NCI-H2171 (cell line): Measurements from ENCODE around the gene RTBDN.
"Not testable (repeated sequence)": the region's sequence is repeated elsewhere in the genome, so short reads cannot be mapped to it uniquely, and the experiment has no call there.

Experiments
- DNase-seq: peaks from one replicate; lab custom pipeline; 2025; lab: John Stamatoyannopoulos, UW

Gene RTBDN

DNA sequence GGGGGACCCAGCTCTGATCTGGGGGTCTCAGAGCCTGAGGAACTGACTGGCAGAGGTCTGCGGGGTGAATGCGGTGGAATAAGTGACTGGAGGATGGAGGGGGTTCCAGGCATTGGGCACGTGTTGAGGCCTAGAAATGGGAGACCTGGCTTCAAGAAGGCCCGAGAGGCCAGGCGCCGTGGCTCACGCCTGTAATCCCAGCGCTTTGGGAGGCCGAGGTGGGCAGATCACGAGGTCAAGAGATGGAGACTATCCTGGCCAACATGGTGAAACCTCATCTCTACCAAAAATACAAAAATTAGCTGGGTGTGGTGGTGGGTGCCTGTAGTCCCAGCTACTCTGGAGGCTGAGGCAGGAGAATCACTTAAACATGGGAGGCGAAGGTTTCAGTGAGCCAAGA lies 16.6 kb downstream of the RTBDN start:
- DNase-seq, result not testable (repeated sequence)

DNA sequence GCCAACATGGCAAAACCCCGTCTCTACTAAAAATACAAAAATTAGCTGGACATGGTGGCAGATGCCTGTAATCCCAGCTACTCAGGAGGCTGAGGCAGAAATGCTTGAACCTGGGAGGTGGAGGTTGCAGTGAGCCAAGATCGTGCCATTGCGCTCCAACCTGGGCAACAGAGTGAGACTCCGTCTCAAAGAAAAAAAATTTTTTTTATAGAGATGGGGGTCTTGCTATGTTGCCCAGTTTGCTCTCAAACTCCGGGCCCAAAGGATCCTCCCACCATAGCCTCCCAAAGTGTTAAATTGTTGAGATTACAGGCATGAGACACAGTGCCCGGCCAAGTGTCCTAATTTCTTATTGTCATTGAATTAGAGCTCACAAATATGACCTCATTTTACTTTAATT lies 17.2 kb downstream of the RTBDN start:
- not testable (repeated sequence) for DNase-seq

DNA sequence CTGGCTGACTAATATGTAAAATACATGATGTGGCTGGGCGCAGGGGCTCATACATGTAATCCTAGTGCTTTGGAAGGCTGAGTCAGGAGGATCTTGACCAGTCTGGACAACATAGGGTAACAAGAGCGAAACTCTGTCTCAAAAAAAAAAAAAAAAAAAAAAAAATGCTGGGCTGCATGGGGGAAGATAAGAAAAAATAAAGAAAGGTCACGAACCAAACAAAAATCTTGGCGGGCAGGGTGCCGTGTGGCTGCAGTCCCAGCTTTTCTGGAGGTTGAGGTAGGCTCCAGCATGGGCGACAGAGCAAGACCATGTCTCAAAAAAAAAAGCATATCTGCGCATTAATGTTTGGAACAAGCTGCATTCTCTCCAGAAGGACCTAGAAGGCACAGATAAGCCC lies 19.3 kb downstream of the RTBDN start:
- no peak for DNase-seq

DNA sequence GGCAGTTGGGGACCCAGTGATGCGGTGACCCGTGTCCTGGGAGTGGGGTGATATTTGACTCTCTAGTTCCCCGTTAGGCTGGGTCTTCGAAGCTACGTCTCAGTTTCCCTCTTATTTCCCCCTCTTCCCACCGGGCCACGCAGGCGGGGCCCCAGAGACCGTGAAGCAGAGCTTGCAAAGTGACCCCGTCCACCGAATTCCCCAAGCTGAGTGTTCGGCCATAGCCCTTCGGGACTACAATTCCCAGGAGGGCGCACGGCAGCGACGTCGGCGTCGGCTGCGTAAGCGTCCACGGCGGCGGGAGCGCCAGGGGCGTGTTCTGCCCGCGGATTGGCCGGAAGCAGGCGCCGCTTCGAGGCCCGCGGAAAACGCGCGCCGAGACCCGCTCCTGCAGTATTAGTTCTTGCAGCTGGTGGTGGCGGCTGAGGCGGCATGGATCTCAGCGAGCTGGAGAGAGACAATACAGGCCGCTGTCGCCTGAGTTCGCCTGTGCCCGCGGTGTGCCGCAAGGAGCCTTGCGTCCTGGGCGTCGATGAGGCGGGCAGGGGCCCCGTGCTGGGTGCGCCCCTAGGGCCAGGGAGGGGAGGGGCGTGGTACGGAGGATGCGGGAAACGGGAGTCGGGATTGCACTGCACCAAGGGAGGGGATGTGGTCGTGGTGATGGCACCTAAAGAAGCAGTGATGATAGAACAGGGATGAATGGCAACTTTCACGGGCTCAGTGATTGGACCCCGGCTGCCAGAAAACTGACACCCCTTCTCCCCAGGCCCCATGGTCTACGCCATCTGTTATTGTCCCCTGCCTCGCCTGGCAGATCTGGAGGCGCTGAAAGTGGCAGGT lies 27.9 kb downstream of the RTBDN start, which contains the start of gene RNASEH2A:
TSS of gene RNASEH2A (plus strand) at position 343 of the 840 bp plus-strand sequence. CDS start at position 433, 90 bp downstream.
- DNase-seq, result peak; percentile 95

DNA sequence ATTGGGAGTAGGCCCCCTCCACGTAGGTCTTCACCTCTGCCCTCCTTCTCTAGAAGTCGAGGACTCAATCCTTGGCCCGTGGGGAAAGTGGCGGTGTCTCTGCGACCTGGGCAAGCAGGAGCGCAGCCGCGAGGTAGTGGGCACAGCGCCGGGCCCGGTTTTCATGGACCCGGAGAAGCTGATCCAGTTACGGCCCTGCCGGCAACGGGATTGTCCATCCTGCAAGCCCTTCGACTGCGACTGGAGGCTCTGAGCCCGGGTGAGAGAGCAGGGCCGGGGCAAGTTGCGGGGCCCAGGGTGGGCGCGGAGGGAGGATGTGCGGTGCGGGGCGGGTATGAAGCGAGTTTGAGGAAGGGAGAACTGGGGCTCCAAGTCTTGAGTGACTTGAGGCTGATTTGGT lies 30.3 kb downstream of the RTBDN start:
- no peak for DNase-seq

DNA sequence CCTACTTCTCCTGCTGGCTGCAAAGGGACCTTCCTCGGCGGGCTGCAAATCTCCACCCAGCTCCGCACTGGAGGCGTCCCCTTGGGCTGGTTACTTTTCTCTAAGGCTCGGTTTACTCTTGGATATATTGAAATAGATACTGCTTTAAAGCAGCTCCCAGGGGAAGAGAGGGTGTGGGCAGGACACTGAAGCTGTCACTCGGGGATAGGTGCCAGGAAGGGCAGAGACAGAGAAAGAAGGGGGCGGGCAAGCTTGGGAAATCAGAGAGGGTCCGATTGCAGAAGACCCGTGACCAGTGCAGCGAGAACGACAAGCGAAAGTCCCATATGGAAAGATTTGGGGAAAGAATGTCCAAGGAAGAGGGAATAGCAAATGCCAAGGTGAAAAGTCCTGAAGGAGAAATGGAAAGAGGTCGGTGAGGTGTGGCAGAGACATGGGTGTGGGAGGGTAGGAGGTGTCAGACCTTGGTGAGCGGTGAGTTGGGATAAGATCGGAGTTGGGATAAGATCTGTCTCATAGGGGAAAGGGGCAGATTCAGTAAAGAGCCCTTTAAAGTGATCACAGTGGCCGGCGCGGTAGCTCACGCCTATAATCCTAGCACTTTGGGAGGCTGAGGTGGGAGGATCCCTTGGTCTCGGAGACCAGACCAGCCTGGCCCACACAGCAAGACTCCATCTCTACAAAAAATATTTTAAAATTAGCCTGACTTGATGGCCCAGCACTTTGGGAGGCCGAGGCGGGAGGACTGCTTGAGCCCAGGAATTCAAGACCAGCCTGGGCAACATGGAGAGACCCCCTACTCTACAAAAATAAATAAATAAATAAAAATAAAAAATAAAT lies 31.9 kb downstream of the RTBDN start:
- peak; percentile 55 for DNase-seq

DNA sequence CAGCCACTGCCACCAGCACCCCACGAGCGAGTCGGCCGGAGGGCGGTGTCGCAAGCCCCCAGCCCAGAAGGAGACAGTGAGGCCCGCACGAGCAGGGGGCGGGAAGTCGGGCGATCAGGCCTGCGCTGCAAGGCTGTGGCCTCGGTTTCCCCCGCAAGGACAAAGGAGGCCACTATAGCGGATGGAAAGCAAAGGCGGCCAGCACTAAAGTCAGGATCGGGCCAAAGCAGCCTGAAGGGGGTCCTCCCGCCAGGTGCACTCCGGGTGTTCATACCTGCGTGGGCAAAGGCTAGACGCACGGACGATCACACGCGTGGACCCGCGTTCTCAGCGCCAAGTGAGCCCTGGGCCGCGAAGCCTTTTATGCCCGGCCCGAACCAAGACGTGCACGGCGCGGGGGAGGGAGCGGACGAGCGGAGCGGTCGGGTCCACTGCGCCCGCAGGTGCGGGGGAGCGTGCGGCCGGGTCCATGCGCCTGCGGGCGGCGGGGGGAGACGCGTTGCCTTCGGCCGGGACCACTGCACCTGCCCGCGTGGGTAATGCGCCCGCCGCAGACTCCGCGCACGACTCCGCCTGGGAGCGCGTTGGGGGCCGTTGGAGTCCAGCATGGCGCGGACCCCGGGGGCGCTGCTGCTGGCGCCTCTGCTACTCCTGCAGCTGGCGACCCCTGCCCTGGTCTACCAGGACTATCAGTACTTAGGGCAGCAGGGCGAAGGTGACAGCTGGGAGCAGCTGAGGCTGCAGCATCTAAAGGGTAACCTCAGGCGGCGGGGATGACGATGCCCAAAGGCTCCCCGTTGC lies 32.7 kb downstream of the RTBDN start, which contains the start of the genes PRDX2 and THSD8:
TSS of gene PRDX2 (minus strand) at position 335 of the 801 bp plus-strand sequence. CDS start 539 bp downstream, outside the sequence.
TSS of gene THSD8 (plus strand) at position 604 of the 801 bp plus-strand sequence. CDS start at position 607, 3 bp downstream.
- DNase-seq, result peak; percentile 64

DNA sequence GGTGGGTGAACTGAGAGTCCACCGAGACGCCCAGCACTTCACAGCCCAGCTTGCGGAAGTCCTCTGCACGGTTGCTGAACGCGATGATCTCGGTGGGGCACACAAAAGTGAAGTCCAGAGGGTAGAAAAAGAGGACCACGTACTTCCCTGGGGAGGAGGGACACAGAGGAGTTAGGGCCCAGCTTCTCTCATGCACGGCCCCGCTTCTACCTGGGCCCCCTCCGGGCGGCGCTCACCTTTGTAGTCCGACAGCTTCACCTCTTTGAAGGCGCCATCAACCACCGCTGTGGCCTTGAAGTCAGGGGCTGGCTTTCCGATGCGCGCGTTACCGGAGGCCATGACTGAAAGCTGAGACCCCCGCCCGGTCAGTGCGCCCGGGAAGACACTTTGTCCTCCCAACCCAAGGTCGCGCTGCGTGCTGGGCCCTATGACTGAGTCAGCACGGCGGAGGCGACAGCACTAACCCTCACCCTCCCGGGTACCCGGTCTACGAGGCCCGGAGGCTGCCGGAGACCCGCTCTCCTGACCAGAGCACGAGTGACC lies 33.4 kb downstream of the RTBDN start:
- DNase-seq, result no peak

DNA sequence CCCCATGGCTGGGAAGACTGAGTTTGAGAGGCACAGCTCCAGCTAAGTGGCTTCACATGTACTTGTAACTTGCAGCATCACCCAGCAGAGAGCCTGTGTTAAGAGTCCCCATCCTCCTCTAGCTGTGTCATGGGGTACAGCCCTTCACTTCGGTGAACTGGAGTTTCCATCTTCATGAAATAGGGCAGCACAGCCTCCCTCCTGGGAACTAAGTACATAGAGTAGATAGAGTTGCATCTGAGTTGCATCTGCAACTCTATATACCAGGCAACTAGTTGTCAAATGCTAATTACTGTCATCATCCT lies 34.0 kb downstream of the RTBDN start:
- DNase-seq, result no peak

DNA sequence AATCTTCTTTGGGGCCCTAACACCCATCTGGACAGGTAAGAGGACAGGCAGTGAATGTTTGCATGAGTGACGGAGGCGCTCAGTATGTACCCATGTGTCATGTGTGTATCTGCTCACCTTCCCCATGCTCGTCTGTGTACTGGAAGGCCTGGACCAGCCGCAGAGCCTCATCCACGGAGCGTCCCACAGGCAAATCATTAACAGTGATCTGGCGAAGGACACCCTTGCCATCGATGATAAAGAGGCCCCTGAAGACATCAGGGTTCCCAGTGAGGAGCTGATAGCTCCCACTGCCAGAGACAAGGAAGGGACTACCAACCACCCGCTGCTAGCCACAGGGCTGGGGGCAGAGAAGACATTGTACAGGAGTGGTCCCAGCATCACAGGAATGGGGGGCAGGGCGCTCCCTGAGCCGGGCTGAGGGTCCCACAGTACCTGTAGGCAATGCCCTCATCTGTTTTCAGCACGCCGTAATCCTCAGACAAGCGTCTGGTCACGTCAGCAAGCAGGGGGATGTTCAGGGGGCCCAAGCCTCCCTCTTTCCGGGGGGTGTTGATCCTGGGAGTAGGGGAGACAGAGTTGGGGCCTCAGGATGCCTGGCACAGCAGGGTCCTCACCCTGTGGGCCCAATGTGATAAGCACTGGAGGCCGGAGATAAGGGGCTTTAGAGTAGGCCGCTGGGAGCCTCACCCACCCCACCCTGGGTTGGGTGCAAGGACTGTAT lies 34.5 kb downstream of the RTBDN start:
- DNase-seq, result no peak

DNA sequence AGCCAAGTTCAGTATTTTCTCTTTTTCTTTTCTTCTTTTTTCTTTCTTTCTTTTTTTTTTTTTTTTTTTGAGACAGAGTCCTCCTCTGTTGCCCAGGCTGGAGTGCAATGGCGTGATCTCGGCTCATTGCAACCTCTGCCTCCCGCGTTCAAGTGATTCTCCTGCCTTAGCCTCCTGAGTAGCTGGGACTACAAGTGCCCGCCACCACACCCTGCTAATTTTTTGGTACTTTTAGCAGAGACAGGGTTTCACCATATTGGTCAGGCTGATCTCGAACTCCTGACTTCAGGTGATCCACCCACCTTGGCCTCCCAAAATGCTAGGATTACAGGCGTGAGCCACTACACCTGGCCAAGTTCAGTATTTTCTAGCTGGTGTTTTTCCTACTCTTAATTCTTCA lies 36.8 kb downstream of the RTBDN start:
- not testable (repeated sequence) for DNase-seq

DNA sequence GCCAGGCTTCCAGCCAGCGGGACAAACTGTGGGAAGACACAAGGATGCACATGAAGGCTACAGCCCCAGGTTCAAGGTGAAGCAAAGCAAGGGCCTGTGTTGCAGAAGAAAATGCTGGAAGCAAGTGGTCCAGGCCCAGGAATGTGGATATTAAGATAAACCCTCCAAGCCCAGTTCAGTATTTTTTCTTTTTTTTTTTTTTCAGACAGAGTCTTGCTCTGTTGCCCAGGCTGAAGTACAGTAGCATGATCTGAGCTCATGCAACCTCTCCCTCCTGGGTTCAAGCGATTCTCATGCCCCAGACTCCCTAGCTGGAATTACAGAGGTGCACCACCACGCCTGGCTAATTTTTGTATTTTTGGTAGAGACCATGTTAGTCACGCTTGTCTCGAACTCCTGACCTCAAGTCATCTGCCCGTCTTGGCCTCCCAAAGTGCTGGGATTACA lies 37.2 kb downstream of the RTBDN start:
- DNase-seq, result no peak

DNA sequence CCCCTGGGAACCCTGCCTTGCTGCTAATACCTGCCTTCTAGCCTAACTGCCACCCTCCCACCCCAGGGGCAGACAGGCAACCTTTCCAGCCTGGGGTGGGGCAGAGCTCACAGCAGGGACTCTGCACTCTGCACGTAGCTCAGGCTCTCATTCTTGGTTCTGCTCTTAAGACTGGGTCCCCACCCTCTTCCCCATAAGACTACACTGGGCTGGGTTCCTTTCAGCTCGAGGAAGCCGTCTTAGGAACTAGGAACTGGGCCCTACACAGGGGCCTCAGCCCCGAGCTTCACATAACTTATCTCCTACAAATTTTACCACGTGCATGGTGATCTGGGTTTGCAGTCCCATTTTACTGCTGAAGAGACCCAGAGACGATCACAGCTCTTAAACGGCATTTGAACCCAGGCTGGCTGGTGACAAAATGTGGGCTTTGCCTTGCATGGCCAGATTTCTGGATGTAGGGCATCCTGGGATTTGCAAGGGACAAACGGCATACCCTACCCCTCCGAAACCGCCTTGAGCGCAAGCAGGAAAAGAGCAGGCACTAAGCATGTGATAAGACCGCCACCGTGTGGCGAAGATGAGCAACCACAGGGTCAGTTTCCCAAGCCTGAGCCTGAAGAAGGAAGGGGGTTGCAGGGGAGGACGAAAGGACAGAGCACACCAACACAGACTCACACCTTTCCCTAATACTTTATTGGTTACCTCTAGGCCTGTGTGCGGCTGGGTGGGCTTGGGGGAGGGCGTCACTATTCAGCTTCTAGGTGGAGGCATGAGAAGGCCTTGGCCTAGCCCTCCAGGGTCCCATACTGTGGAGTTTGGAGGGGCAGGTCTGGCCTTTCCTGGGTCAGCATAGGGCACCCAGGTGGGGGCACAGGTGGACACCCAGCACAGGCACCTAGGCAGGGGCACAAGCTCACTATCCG lies 38.0 kb downstream of the RTBDN start:
- peak; percentile 74 for DNase-seq

DNA sequence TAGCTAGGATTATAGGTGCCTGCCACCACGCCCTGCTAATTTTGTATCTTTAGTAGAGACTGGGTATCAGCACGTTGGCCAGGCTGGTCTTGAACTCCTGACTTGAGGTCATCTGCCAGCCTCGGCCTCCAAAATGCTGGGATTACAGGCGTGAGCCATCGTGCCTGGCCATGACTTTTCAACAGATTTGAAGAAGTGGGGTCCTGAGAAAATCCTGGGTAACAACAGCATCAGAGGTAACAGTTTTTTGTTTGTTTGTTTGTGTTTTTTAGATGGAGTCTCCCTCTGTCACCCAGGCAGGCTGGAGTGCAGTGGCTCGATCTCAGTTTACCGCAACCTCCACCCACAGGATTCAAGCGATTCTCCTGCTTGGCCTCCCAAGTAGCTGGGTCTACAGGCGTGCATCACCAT lies 39.4 kb downstream of the RTBDN start:
- no peak for DNase-seq

DNA sequence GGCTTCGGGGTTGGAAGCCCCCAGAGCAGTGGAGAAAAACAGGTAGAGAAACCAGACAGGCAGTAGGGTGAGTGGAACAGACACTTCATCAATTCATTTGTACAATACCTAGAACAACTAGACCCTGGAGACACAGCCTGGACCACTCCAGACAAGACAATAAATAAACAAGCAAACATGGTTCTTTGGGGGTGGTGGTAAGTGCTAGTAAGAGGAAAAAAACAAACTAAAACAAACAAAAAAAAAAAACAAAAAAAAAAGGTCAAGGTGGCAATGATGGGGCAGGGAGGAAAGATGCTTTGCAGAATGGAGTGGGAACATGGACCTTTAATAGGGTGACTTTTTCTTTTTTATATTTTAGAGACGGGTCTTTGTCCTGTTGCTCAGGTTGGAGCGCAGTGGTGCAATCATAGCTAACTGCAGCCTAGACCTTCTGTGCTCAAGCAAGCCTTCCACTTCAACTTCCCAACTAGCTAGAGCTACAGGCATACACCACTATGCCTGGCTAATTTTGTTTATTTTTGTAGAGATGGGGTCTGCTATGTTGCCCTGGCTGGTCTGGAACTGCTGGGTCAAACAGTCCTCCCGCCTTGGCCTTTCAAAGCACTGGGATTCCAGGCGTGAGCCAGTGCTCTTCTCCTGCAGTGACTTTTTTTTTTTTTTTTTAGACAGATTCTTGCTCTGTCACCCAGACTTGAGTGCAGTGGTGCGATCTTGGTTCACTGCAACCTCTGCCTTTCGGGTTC lies 40.0 kb downstream of the RTBDN start:
- DNase-seq, result no peak

DNA sequence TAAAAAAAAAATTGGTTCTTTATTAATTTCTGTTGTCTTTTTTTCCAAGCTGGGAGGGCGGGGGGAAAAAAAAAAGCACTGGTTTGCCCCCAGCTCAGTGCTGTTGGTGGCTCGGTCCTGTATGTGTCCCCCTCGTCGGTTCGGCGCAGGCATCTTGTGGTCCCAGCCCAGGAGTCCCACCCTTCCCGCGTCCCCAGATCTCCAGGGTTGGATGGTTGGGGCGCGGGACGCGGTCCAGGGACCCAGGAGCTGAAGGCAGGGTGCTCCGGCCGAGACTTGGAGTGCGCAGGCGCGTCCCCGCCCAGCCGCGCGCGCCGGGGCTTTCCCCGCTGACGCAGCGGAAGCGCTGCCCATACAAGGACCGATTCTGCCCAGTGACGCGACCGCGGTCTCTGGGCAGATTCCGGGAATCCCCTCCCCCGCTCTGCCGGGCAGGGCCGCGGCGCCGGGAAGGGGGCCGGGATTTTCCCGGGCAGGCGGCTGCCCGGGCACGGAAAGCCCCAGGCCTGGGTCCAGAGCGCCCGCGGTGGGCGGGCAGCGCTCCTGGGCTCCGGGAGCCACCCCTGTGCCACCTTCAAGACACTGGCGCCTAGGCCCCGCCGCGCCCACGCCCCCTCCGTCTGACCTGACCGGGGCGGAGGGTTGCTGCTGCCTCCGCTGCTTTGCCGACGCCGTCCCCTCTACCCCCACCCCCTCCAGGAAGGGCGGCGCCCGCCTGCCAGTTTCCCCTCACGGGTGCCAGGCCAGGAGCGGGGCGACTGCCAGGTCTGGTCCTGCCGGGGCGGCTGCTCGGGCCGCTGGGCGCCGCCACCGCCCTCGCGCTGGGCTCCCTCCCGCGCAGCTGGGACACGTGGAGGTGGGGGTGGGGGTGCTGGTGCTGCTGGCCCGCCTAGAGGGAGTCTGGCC lies 40.8 kb downstream of the RTBDN start:
- DNase-seq, result peak; percentile 85

DNA sequence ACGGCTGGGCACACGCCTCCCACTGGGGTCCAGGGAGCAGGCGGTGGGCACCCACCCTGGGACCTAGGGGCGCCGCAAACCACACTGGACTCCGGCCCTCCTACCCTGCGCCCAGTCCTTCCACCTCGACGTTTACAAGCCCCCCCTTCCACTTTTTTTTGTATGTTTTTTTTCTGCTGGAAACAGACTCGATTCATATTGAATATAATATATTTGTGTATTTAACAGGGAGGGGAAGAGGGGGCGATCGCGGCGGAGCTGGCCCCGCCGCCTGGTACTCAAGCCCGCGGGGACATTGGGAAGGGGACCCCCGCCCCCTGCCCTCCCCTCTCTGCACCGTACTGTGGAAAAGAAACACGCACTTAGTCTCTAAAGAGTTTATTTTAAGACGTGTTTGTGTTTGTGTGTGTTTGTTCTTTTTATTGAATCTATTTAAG lies 41.5 kb downstream of the RTBDN start:
- no peak for DNase-seq
